K562 (cell line): ENCODE results near the gene SETD5. TPM values are rescaled to one million over a fixed set of nuclear protein-coding genes. Genes with fewer than 3 reads are reported as not detected.
A peak's percentile ranks its signal among the peaks of the same experiment; 100 is the strongest.

Source experiments
- ADNP ChIP-seq: fragments of 200-800 bp; sonication (Bioruptor generic); IDR thresholded peaks from 2 replicates; pipeline ENCODE4 v1.6.1; 2016; ENCODE audit warnings: missing genetic modification characterization, missing compliant biosample characterization
- ATF1 ChIP-seq, 2 experiments: fragments of 450-650 bp in 1 of 2; IDR thresholded peaks; 2 replicates each; pipeline ENCODE4 v1.6.1; 2016; ENCODE audit warnings: missing compliant biosample characterization in 1 of 2, missing genetic modification characterization in 1 of 2
- ERF ChIP-seq: fragments of 450-650 bp; formaldehyde crosslinking; IDR thresholded peaks from 2 replicates; pipeline ENCODE4 v1.4.0; 2020; ENCODE audit warnings: mild to moderate bottlenecking, mixed read lengths
- HIVEP1 ChIP-seq: fragments of 250-450 bp; sonication (Bioruptor Pico); IDR thresholded peaks from 2 replicates; pipeline ENCODE4 v1.4.0; 2020; ENCODE audit warnings: mild to moderate bottlenecking
- MTA3 ChIP-seq: fragments of 450-650 bp; formaldehyde crosslinking; IDR thresholded peaks from 2 replicates; pipeline ENCODE4 v1.6.1; 2017; ENCODE audit warnings: mild to moderate bottlenecking, borderline replicate concordance
- NFRKB ChIP-seq: fragments of 450-650 bp; IDR thresholded peaks from 2 replicates; pipeline ENCODE4 v1.6.1; 2016; ENCODE audit warnings: low read depth
- RBM14 ChIP-seq: fragments of 200-400 bp; formaldehyde crosslinking; IDR thresholded peaks from 2 replicates; pipeline ENCODE4 v1.6.1; 2018; ENCODE audit warnings: low read depth, mild to moderate bottlenecking, low read length, moderate library complexity, borderline replicate concordance; ENCODE audit not compliant: insufficient read depth
- SMAD1 ChIP-seq: fragments of 150-350 bp; IDR thresholded peaks from 2 replicates; pipeline ENCODE4 v1.6.1; 2014; ENCODE audit warnings: low read length, low read depth; ENCODE audit not compliant: partially characterized antibody
- SMAD3 ChIP-seq: fragments of 450-650 bp; formaldehyde crosslinking; conservative IDR thresholded peaks from 2 replicates; pipeline ENCODE4 v1.4.0; 2020; ENCODE audit warnings: mild to moderate bottlenecking
- SRF ChIP-seq, 2 experiments: fragments of 250-450, 450-650 bp in 1 of 2; sonication (Bioruptor Pico) in 1 of 2; sonication (generic) in 1 of 2; formaldehyde crosslinking; IDR thresholded peaks; 2 replicates each; pipeline versions ENCODE4 v1.5.0 to v1.5.1; 2020 to 2022; ENCODE audit warnings: mild to moderate bottlenecking in 1 of 2, missing genetic modification reagents in 1 of 2
- ZBTB1 ChIP-seq: sonication (generic); formaldehyde crosslinking; IDR thresholded peaks from 2 replicates; pipeline ENCODE4 v1.8.1; 2023; ENCODE audit warnings: missing genetic modification reagents, low read depth, mild to moderate bottlenecking, borderline replicate concordance
- ZFX ChIP-seq: sonication (generic); formaldehyde crosslinking; IDR thresholded peaks from 2 replicates; pipeline ENCODE4 v1.8.0; 2022; ENCODE audit warnings: mild to moderate bottlenecking, missing genetic modification reagents, moderate library complexity
- ZZZ3 ChIP-seq: fragments of 450-650 bp; IDR thresholded peaks from 2 replicates; pipeline ENCODE4 v1.6.1; 2016; ENCODE audit warnings: antibody characterized with exemption, mild to moderate bottlenecking, moderate library complexity
- polyA plus RNA-seq, 8 experiments: library from polyadenylated mRNA; depleted of rRNA in 4 of 8; stranded (reverse) in 5 of 8; unstranded in 3 of 8; fragments of >200 nt; fragmentation: Nextera tagmentation in 2 of 8; fragmentation: Illumina TruSeq in 1 of 8; extraction: Ambion mirVana in 2 of 8; extraction: Trizol in 1 of 8; gene quantifications; 2 replicates each; pipeline versions ENCODE4 v1.2.1 to v1.2.3, GENCODE V29; 2011 to 2014; ENCODE audit warnings: inconsistent platforms in 1 of 8, missing spikeins in 1 of 8
- total RNA-seq, 7 experiments: library from RNA; depleted of rRNA in 6 of 7; stranded (reverse); fragments of >200 nt in 6 of 7; fragmentation: Illumina TruSeq in 2 of 7; extraction: Trizol in 2 of 7; gene quantifications; 2 replicates each; pipeline versions ENCODE4 v1.2.1 to v1.2.3, GENCODE V29; 2011 to 2021; ENCODE audit warnings: low replicate concordance in 1 of 7
- TF ChIP-seq, protein P1 (sequence below): sonication (generic); formaldehyde crosslinking; IDR thresholded peaks from 2 replicates; pipeline ENCODE4 v1.8.1; 2022; ENCODE audit warnings: missing genetic modification reagents
- TF ChIP-seq, protein P2 (sequence below): fragments of 200-800 bp; sonication (Bioruptor generic); IDR thresholded peaks from 2 replicates; pipeline ENCODE4 v1.6.1; 2017; ENCODE audit warnings: missing genetic modification characterization, missing compliant biosample characterization
- TF ChIP-seq, protein P3 (sequence below): fragments of 450-650 bp; formaldehyde crosslinking; conservative IDR thresholded peaks from 2 replicates; pipeline ENCODE4 v1.4.0; 2022; ENCODE audit warnings: mild to moderate bottlenecking, missing genetic modification characterization
- TF ChIP-seq, protein P4 (sequence below): fragments of 250-450 bp; sonication (Bioruptor Pico); IDR thresholded peaks from 2 replicates; pipeline ENCODE4 v1.4.0; 2020; ENCODE audit warnings: mild to moderate bottlenecking, moderate library complexity
- TF ChIP-seq, protein P5 (sequence below): fragments of 450-650 bp; IDR thresholded peaks from 2 replicates; pipeline ENCODE4 v1.6.1; 2016; ENCODE audit warnings: antibody characterized with exemption

Gene SETD5
- total and polyA plus RNA-seq, 9 of the 15 experiments (the other 6 are each of a cell fraction or from before 2014, with no cell fraction given), result 20.8 to 135 (median 87.2) TPM

DNA sequence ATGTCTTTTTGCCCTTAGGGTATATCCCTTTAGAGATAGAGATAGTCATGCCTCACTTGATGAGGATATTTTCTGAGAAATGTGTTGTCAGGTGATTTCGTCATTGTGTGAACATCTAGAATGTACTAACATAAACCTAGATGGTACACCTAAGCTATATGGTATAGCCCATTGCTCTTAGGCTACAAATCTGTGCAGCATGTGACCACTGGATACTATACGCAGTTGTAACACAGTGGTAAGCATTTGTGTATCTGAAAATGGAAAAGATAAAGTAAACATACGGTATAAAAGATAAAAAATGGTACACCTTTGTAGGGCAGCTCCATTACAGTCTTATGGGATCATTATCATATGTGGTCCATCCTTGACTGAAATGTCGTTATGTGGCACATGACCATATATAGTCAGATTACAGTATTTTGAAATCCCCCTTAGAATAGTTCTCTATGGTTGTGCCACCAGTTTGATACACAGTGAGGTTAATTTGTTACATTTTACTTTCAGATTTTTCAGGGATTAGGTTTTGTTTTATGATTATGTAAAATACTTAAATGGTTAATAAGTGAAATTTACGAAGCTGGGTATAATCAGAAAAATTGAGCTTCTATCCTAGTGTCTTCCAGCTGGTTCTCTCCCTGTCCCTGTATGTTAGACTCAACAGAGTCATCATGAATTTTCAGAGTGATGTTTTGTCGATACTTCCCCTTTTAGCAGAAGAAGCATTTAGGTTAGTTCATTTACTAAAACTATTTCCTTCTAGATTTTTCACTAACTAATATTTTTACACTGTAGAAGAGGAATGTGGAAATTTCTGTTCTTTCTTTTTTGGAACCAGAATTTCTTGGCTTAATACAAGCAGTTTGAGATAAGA lies 12.8 kb downstream of the SETD5 start (continued):
- TF ChIP-seq ERF (CRISPR knock-in tag), result no peak
- TF ChIP-seq, protein P1, sequence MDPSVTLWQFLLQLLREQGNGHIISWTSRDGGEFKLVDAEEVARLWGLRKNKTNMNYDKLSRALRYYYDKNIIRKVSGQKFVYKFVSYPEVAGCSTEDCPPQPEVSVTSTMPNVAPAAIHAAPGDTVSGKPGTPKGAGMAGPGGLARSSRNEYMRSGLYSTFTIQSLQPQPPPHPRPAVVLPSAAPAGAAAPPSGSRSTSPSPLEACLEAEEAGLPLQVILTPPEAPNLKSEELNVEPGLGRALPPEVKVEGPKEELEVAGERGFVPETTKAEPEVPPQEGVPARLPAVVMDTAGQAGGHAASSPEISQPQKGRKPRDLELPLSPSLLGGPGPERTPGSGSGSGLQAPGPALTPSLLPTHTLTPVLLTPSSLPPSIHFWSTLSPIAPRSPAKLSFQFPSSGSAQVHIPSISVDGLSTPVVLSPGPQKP (CRISPR knock-in tag), result no peak
- no peak for TF ChIP-seq SMAD1
- no peak for TF ChIP-seq ZZZ3
- TF ChIP-seq, protein P2, sequence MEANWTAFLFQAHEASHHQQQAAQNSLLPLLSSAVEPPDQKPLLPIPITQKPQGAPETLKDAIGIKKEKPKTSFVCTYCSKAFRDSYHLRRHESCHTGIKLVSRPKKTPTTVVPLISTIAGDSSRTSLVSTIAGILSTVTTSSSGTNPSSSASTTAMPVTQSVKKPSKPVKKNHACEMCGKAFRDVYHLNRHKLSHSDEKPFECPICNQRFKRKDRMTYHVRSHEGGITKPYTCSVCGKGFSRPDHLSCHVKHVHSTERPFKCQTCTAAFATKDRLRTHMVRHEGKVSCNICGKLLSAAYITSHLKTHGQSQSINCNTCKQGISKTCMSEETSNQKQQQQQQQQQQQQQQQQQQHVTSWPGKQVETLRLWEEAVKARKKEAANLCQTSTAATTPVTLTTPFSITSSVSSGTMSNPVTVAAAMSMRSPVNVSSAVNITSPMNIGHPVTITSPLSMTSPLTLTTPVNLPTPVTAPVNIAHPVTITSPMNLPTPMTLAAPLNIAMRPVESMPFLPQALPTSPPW, result no peak
- no peak for TF ChIP-seq NFRKB
- TF ChIP-seq ADNP, result no peak
- TF ChIP-seq, protein P3, sequence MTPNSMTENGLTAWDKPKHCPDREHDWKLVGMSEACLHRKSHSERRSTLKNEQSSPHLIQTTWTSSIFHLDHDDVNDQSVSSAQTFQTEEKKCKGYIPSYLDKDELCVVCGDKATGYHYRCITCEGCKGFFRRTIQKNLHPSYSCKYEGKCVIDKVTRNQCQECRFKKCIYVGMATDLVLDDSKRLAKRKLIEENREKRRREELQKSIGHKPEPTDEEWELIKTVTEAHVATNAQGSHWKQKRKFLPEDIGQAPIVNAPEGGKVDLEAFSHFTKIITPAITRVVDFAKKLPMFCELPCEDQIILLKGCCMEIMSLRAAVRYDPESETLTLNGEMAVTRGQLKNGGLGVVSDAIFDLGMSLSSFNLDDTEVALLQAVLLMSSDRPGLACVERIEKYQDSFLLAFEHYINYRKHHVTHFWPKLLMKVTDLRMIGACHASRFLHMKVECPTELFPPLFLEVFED (CRISPR knock-in tag), result no peak
- no peak for TF ChIP-seq ATF1 (CRISPR knock-in tag; IDR thresholded peaks at IDR 0.05)
- peak; percentile 34; the same call in 1 of the 2 replicates for TF ChIP-seq ATF1 (tag; IDR thresholded peaks at IDR 0.05)
- no peak for TF ChIP-seq SMAD3 (CRISPR knock-in tag)
- no peak for TF ChIP-seq MTA3
- TF ChIP-seq, protein P4, sequence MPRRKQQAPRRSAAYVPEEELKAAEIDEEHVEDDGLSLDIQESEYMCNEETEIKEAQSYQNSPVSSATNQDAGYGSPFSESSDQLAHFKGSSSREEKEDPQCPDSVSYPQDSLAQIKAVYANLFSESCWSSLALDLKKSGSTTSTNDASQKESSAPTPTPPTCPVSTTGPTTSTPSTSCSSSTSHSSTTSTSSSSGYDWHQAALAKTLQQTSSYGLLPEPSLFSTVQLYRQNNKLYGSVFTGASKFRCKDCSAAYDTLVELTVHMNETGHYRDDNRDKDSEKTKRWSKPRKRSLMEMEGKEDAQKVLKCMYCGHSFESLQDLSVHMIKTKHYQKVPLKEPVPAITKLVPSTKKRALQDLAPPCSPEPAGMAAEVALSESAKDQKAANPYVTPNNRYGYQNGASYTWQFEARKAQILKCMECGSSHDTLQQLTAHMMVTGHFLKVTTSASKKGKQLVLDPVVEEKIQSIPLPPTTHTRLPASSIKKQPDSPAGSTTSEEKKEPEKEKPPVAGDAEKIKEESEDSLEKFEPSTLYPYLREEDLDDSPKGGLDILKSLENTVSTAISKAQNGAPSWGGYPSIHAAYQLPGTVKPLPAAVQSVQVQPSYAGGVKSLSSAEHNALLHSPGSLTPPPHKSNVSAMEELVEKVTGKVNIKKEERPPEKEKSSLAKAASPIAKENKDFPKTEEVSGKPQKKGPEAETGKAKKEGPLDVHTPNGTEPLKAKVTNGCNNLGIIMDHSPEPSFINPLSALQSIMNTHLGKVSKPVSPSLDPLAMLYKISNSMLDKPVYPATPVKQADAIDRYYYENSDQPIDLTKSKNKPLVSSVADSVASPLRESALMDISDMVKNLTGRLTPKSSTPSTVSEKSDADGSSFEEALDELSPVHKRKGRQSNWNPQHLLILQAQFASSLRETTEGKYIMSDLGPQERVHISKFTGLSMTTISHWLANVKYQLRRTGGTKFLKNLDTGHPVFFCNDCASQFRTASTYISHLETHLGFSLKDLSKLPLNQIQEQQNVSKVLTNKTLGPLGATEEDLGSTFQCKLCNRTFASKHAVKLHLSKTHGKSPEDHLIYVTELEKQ (CRISPR knock-in tag), result no peak
- TF ChIP-seq SRF (CRISPR knock-in tag; IDR thresholded peaks at IDR 0.05), result peak in 1 of 2 experiments; percentile 95; a peak in 2 of 4 replicates
- TF ChIP-seq, protein P5, sequence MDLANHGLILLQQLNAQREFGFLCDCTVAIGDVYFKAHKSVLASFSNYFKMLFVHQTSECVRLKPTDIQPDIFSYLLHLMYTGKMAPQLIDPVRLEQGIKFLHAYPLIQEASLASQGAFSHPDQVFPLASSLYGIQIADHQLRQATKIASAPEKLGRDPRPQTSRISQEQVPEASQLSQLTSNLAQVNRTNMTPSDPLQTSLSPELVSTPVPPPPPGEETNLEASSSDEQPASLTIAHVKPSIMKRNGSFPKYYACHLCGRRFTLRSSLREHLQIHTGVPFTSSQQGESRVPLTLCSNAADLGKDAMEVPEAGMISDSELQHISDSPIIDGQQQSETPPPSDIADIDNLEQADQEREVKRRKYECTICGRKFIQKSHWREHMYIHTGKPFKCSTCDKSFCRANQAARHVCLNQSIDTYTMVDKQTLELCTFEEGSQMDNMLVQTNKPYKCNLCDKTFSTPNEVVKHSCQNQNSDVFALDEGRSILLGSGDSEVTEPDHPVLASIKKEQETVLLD, result no peak
- no peak for TF ChIP-seq ZBTB1 (CRISPR knock-in tag)
- no peak for TF ChIP-seq HIVEP1 (CRISPR knock-in tag)
- TF ChIP-seq ZFX, result no peak
- no peak for TF ChIP-seq RBM14
